GM19193 (cell line): ENCODE measurements around the gene SYTL3.

Experiments used
- POLR2A ChIP-seq: IDR thresholded peaks from 4 replicates; pipeline ENCODE4 v1.6.1; 2011; ENCODE audit not compliant: insufficient read depth, insufficient read length; ENCODE audit errors: extremely low read depth

The SYTL3 gene, protein sequence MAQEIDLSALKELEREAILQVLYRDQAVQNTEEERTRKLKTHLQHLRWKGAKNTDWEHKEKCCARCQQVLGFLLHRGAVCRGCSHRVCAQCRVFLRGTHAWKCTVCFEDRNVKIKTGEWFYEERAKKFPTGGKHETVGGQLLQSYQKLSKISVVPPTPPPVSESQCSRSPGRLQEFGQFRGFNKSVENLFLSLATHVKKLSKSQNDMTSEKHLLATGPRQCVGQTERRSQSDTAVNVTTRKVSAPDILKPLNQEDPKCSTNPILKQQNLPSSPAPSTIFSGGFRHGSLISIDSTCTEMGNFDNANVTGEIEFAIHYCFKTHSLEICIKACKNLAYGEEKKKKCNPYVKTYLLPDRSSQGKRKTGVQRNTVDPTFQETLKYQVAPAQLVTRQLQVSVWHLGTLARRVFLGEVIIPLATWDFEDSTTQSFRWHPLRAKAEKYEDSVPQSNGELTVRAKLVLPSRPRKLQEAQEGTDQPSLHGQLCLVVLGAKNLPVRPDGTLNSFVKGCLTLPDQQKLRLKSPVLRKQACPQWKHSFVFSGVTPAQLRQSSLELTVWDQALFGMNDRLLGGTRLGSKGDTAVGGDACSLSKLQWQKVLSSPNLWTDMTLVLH

DNA sequence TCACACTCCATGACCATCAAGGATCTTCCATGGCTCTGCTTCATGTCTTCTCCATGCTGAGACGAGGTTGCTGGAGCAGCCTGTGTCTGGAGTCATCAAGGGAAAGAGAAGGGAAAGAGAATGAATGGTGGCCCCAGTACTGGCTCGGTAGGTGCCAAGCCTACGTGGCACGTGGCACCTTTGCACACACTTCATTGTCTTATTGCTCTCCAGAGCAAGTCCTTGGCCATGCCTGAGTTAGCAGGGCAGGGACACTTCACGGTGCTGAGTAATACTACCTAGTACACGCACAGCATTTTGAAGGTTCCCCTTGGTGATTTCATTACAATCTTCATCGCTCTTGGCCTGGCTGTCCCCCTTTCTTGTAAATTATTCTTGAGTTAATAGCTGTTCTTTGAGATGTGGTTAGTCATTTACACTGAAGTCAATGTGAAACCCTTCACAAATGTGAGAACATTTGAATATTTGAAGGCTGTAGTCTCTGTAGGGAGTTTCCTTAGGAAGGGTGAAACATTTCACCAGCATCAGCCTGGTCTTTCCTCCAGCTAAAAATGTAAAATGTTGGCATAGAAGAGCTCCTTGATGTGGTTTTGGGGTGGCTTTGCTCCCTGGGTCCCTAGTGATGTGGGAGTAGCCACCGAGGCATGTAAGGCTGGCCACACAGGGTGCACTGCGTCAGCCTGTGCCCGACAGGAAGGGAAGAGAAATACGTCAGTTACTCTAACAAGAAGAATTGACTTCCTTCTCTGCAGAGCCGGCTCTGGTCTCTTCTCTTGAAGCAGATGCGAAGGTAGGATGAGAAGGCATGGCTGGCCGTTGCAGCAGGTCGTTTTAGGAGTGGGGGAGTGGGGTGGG, at the start of gene SYTL3:
SYTL3 (plus strand) TSS at position 766 of the 855 bp plus-strand sequence. CDS start 13,215 bp downstream, outside the sequence.
- peak; percentile 66 for TF ChIP-seq POLR2A

DNA sequence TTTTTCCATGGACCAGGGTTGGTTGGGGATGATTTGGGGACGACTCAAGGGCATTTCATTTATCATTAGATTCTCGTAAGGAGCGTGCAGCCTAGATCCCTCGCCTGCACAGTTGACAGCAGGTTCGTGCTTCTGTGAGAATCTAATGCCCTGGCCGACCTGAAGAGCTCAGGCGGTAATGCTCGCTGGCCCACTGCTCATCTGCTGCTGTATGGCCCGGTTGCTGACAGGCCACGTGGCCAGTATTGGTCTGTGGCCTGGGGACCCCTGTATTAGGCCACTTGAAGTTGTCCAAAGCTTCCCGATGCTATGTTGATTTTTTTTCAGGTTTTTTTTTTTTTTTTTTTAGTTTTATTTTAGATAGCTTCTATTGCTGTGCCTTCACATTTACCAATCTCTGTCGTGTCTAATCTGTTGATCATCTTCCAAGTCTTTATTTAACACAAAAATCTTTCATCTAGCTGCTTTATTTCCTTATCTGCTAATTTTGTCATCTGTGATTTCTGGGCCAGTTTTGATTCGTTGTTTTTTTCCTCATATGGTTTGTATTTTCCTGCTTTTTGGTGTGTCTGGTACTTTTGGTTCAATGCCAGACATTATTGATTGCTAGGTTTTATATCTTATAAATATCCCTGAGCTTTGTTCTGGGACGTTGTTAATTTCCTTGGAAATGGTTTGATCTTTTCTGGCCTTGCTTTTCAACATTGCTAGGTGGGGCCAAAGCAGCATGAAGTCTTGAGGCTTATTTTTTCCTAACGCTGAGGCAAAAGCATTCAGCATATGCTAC, 46.4 kb upstream of the SYTL3 start:
- no peak for TF ChIP-seq POLR2A

DNA sequence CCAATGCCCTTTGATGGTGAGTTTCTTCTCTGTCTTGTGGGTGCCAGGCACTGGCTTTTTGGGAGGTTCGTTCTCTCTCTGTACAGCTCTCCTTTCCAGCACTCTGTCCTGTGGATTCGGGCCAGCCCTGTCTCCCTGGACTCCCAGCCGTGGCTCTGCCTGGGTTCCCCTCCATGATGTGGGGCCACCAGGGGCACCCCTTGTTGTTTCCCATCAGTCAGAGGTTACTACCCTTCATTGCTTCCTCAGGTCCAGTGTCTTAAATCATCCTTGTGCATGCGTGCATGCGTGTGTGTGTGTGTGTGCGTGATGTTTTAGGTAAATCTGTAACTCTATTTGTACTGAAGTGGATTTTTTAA, 45.8 kb upstream of the SYTL3 start:
- TF ChIP-seq POLR2A = no peak

DNA sequence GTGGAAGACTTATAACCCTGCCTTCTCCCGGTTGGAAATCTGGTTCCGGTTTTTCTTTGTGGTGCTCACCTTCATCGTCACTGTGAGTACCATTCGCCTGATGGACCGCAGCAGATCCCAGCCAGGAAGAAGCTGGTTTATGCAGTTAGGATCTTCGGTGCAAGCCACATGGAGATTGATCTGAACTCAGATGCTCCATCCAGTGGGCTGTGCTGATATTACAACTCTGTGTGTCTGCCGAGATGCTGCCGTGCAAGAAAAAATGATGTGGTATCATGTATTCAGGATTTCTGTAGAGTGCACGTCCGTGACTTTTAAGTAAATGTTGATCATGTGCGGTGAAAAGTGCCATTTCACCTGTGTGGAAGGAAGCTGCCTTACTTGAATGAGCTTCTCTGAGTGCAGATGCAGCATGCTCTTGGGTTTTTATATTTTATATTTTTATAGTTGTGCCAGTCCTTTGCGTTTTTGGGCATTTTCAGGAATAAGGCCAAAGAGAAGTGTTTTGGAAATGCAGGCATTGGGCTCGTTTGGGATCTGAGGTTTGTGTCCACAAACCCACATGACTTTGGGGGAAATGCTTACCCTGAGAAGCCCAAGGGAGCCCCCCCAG, 44.5 kb upstream of the SYTL3 start:
- no peak for TF ChIP-seq POLR2A

DNA sequence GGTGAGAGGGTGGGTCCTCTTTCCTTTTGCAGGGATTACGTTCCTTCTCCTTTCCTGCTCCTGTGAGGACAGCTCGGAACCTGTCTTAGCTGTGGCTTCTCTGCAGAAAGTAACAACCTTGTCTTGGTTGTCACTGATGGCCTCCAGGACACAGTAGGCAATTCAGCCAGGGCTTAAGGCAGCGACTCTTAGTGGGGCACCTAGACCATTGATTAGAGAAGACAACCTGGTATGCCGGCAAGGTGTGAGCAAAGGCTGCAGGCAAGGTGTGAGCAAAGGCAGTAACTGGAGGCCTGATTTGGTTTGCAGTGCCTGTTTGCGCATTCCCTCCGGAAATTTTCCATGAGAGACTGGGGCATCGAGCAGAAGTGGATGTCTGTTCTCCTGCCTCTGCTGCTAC, 42.9 kb upstream of the SYTL3 start:
- no peak for TF ChIP-seq POLR2A

DNA sequence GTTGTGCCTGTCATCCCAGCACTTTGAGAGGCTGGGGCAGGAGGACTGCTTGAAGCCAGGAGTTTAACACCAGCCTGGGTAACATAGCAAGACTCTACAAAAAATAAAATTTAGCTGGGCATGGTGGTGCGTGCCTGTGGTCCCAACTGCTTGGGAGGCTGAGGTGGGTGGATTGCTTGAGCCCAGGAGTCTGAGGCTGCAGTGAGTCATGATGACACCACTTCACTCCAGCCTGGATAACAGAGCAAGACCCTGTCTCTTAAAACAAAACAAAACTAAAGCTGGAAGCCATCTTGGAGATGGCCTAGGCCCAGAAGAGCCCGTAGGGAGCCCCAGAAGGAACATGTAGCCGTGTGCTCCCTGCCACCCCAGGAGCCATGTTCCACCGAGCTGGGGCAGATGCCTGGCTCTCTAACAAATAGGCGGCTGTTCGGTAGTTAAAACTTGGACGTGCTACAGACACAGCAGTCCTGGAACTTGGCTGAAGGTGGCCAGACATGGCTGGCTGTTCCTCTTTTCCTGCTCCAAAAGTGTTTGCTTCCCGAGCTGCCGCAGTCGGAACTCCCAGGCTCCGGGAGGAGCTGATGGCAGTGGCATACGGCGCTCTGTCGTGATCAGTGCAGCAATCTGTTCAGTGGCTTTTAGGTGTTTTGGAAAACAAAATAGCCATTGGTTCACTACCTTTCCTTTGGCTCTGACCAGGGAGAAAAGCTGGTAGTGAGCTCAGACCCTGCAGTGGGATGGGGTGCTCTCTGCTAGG, 42.3 kb upstream of the SYTL3 start:
- no peak for TF ChIP-seq POLR2A

DNA sequence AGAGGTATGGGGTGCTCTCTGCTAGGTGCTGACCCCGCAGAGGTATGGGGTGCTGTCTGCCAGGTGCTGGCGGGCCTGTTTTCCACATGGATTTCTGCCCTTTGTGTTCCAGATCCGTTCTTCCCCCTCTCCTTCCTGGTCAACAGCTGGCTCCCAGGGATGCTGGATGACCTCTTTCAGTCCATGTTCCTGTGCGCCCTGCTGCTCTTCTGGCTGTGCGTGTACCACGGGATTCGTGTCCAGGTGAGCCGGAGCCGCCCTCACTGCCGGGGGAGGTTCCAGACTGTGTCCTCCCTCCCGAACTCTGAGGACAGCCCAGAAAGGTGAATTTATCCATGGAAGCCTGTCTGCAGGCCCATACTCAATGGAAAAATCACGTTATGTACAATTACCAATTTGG, 41.6 kb upstream of the SYTL3 start:
- no peak for TF ChIP-seq POLR2A

DNA sequence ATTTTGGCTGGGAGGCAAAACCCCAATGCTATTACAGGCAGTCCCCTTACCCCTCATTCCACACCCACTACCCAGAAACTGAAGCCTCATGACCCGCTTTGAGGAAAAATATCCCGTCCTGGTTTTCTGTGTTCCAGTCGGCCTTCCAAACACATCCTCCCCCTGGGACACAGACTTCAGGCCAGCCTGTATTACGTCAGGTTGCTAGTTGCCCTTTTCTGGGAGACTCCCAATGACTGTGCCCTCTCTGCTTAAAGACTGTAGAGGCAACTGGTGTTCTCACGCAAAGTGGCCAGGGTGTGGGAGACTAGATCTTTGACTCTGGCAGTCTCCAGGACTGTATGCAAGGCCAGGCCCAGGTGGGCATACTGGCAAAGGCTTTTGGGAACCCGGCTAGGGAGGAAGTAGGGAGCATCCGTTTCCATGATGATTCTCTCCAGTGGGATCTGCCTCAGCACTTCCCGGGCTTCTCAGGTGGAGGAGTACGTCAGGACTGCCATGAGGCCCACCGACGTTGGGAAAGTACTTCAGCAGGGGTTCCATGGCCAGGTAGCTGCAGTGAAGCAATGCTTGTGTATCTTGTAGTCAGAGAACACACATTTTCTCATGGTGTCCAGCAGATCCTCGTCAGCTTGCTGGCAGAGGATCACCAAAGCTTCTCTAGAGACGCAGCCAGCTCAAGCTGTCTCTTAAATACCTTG, 40.2 kb upstream of the SYTL3 start:
- TF ChIP-seq POLR2A = no peak

DNA sequence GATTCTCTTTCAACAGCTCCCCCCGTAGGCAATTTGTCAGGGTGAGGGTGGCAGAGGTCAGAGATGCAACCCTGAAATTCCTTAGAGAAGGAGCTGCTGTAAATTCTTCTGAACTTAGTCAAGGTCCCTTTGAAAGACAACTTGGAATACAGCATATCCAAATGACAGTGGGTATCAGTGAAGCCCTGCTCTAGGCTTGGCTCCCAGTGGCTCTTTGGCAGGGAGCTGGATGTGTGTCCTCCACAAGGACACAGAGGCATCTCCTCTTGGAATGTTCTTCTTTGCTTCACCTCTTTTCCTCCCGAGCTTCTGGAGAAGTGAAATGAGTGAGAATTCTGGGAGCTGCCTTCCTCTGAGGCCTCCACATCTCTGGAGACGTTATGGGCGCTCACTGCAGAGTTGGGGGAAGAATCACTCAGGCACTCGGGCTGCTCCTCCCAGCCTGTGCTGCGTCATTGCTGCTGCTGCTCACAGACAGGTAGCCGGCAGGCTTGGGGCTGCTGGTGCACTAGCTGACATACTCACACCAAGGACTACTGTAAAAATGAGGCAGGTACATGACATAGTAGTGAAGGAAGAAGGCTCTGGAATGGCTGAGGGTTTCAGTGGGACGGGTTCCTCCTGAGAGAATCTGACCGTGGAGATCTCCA, 39.4 kb upstream of the SYTL3 start:
- TF ChIP-seq POLR2A = no peak

DNA sequence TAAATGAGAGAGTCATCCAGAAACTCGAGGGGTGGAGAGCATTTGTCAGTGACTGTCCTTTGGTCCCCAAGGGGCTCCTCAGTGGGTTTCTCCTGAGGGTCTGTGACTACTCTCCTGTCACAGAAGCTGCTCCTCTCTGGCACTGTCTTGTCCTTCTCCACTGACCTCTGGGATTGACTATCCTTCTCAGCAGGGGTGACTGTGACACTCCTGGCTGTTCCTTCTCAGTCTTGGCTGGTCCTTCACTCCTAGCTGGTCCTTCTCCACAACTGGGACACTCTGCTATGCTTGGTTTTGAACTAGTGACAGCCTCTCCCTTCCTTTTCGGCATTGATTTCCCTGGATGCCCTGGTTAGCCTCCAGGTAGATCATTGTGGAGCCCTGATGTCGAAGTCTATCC, 38.8 kb upstream of the SYTL3 start:
- TF ChIP-seq POLR2A = no peak

DNA sequence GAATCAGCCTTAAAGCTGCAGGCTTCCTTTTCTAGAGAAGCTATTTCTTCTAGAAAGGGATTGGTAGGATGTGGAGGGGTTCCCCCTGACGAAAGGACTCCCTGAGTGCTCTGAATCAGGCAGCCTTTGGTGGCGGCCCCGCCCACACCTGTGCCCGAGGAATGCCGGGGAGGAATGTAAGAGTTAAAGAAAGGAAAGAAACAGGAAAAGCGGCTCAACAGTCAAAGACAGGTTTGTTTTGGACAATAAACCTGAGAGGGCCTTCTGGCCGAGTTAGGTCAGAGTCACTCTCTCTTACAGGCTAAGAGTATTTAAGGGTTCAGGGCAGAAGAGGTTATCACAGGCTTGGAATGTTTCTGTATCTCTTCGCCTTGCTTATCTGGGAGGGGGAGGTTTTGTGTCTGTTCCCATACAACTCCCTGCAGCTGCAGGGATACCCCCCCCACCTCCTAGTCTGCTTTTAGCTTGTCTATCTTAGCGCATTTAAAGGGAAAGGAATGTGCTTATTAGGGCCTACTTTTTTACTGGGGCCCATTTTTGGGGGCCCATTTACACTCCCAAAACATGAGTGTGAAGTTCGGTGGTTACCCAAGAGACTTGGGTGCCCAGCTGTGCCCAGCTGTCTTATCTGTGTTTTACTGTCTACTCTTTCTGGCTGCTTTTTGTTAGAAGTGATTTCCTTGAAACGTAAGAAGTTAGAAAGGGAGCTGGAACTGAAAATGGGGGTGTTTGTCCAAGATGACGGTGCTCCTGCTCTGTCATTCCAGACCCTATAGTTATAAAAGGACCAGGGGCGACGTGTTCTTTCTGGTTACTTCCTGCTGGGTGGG, 38.1 kb upstream of the SYTL3 start:
- TF ChIP-seq POLR2A = no peak

DNA sequence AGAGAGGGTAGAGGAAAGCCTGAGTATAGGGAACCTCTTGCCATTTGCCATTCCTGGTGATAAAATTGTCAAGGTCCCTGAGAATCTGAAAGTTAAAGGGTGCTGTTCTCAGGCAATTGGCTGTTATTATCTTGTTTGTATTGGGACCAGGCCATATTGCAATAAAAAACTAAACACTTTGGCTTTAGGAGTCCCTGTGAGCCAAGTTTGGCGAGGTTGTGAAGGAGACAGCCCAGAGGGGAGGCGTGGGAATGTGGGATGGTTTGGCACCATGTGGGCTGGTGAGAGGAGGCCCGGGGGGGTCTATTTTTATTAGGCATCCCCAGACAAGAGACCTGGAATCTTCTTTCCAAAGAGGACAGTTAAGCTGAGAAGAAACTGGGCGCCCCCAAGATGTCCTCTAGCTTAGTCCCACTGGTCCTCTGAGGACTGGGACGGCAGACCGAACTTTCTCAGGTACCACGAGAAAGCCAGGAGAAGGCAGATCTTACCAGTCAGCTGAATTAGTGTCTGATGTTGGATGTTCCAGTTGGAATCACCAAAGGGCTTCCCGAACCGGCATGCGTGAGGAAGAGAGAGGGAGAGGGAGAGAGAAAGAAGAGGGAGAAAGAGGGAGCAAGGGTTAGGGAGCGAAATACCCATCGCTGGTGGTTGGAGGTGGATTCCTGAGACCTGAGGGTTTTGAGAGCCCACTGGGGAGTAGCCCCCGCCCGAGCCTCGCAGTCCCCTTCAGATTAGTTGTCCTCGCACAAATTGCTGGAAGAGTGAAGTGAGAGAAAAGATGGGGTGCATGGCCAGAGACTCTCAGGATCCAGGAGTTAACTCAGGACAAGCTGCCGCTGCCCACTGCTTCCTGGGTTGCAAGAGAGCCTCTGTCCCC, 29.7 kb upstream of the SYTL3 start:
- no peak for TF ChIP-seq POLR2A
